ENCODE results near the gene NLGN2. TPM values are rescaled to one million over a fixed set of nuclear protein-coding genes. Genes with fewer than 3 reads are reported as not detected.

Gene NLGN2
- total RNA-seq, 4 donors from 2014 or later, result 5.5 to 9.6 (median 6.4) TPM

DNA sequence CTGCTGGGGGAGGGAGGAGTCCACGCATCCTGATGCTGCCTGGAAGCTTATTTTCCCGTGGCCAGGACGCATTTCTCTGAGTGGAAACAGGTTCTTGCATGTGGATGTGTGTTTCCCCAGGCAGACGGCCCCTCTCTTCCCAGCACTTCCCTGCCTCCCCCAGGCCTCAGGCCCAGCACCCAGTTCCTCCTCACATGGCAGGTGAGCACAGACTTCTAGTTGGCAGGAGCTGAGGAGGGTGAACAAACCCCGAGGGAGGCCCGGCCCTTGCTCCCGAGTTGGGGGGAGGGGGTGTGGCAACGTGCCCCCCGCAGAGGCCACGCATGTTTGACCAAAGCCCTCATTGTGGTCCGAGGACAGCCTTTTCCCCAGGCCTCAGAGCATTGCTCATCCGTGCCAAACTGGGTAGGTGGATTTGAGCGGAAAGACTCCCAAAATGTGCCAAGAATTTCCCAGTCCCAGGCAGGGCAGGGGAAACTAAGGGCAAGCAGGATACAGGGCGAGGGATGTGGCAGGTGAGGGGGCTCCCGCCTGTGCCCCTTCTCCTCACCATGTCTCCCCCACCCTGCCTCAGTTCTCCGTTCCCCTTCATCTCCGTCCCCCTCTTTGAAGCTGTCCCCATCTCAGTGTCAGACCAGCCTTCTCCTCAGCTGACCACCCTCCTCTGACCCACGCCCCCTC lies 11.0 kb downstream of the NLGN2 start:
- intact Hi-C loops (cut with DNase I; ENCODE audit: low total_unique reads), result no loop called here
- no peak for DNase-seq (ENCODE audit: low spot score in 2 of 2)

DNA sequence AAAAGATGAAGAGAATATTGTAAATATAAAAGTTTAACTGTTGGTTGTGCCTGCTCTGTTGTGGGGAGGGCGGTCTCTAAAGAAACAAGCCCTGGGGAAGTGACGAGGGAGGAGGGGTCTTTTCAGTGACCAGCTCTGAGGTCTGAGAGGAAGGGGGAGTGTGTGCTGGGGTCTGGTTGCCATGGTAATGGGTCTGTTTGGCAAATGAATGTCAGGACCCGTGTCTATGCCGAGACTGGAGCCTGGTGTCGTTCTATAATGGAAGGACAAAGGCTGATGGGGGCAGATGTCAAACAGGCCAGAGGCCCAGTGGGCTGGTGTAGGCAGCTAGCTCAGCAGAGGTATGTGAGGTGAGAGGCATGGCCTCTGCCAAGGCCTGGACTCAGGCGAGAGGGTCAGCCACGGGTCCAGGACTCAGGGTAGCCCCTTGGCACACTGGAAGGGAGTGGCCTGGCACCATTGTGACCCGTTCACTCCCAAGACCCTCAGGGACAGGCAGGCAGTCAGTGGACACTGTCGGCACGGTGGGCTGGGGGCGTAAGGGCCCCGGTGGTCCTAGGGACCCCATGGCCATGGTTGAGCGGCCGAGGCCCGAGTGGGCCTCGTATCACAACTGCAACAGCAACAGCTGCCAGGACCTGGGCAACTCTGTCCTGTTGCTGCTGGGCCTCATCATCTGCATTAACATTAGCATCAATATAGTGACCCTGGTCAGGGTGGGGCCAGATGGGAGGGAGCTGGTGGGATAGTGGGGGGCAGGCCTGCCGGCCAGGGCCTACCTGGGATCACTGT lies 12.4 kb downstream of the NLGN2 start, which contains the start of gene SPEM1:
TSS of gene SPEM1 (plus strand) at position 506 of the 792 bp plus-strand sequence. CDS start at position 567, 61 bp downstream.
- no peak within 1 kb of the TSS for H3K4me3 ChIP-seq (ENCODE audit: low read depth, poor library complexity, severe bottlenecking)
- no peak for TF ChIP-seq POLR2A (IDR thresholded peaks at IDR 0.05)
- TF ChIP-seq, protein P1, sequence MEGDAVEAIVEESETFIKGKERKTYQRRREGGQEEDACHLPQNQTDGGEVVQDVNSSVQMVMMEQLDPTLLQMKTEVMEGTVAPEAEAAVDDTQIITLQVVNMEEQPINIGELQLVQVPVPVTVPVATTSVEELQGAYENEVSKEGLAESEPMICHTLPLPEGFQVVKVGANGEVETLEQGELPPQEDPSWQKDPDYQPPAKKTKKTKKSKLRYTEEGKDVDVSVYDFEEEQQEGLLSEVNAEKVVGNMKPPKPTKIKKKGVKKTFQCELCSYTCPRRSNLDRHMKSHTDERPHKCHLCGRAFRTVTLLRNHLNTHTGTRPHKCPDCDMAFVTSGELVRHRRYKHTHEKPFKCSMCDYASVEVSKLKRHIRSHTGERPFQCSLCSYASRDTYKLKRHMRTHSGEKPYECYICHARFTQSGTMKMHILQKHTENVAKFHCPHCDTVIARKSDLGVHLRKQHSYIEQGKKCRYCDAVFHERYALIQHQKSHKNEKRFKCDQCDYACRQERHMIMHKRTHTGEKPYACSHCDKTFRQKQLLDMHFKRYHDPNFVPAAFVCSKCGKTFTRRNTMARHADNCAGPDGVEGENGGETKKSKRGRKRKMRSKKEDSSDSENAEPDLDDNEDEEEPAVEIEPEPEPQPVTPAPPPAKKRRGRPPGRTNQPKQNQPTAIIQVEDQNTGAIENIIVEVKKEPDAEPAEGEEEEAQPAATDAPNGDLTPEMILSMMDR (IDR thresholded peaks at IDR 0.05), result no peak
- intact Hi-C loops (cut with DNase I; ENCODE audit: low total_unique reads), result loop anchor here (10.0 kb wide), 1 partner anchor 55 kb away; no protein-coding TSS in a partner anchor
- WGBS, 2 donors, result 74 to 85% methylated on average over 9 to 17 of the region's 17 CpGs
- DNase-seq (ENCODE audit: low spot score in 2 of 2), result no peak

More for the DNA sequence above, 11.0 kb downstream of the NLGN2 start:
- H3K4me3 ChIP-seq (ENCODE audit: low read depth, poor library complexity, severe bottlenecking), result no peak overlapping the region
- no peak for TF ChIP-seq POLR2A (IDR thresholded peaks at IDR 0.05)
- TF ChIP-seq, protein P1 (IDR thresholded peaks at IDR 0.05), result no peak
- WGBS, 2 donors, result 71 to 72% methylated on average over 13 to 18 of the region's 18 CpGs

DNA sequence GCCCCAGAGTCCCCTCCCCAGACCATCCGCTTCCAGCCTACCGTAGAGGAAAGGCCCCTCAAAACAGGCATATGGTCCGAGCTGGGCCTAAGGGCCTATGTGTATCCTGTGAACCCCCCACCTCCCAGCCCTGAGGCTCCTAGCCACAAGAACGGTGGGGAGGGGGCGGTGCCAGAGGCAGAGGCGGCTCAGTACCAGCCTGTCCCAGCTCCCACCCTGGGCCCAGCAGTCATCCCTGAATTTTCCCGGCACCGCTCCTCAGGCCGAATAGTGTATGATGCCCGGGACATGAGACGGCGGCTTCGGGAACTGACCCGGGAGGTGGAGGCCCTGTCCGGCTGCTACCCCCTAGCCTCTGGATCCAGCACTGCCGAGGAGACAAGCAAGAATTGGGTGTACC lies 13.5 kb downstream of the NLGN2 start:
- 93 to 95% methylated on average over 16 of the region's 16 CpGs for WGBS, 2 donors
- intact Hi-C loops (cut with DNase I; ENCODE audit: low total_unique reads), result loop anchor here (10.0 kb wide), 1 partner anchor 56 kb away; no protein-coding TSS in a partner anchor

DNA sequence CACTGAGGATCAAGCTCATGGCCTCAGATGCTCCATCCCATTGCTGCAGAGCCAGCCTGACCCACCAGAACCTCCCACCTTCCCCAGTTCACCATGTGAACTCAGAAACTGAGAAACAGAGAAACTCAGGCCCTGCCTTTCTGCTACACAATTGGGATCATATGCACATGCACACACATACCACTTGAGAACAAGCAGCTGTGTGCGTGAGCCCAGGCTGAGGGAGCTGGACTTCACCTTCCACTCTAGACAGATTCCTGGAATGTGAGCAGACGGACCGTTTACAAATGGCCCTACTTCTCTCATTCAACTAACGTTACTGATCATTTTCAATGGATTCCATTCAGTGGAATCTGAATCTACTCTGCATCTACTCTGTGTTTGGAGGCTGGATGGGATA lies 16.0 kb downstream of the NLGN2 start:
- intact Hi-C loops (cut with DNase I; ENCODE audit: low total_unique reads), result loop anchor here (10.0 kb wide), 1 partner anchor 59 kb away; no protein-coding TSS in a partner anchor
- no peak overlapping the region for H3K4me3 ChIP-seq (ENCODE audit: low read depth, poor library complexity, severe bottlenecking)
- 68 to 76% methylated on average over 4 of the region's 4 CpGs for WGBS, 2 donors
- TF ChIP-seq, protein P1 (IDR thresholded peaks at IDR 0.05), result no peak
- no peak for TF ChIP-seq POLR2A (IDR thresholded peaks at IDR 0.05)
- no peak for DNase-seq (ENCODE audit: low spot score in 2 of 2)

More for the DNA sequence above, 13.5 kb downstream of the NLGN2 start:
- TF ChIP-seq, protein P1 (IDR thresholded peaks at IDR 0.05), result no peak
- no peak for DNase-seq (ENCODE audit: low spot score in 2 of 2)
- no peak overlapping the region for H3K4me3 ChIP-seq (ENCODE audit: low read depth, poor library complexity, severe bottlenecking)

DNA sequence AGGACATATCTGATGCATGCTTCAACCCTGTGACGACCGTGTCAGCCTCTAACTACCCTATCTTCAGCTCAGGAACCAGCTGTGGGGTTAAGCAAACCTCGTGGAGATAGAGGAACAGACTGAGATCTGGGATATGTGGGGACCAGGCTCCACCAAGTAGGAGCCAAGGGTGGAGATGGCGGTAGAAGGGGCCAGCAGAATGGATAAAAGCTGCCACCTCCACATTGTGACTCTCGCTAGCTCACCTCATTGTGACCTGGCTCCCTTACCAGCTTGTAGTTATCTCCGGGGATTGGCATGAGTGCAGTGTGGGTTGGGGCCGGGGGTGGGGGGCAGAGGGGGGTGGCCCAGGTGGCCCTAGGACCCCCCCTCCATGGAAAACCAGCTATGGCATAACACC lies 17.7 kb downstream of the NLGN2 start, which contains the start of gene SPEM2:
TSS of gene SPEM2 (plus strand) at position 301 of the 400 bp plus-strand sequence. CDS start at position 374, 73 bp downstream.
- intact Hi-C loops (cut with DNase I; ENCODE audit: low total_unique reads), result loop anchor here (10.0 kb wide), 1 partner anchor 61 kb away; no protein-coding TSS in a partner anchor
- no peak for TF ChIP-seq POLR2A (IDR thresholded peaks at IDR 0.05)
- TF ChIP-seq, protein P1 (IDR thresholded peaks at IDR 0.05), result no peak
- 83 to 92% methylated on average over 7 of the region's 7 CpGs for WGBS, 2 donors
- no peak within 1 kb of the TSS for H3K4me3 ChIP-seq (ENCODE audit: low read depth, poor library complexity, severe bottlenecking)
- no peak for DNase-seq (ENCODE audit: low spot score in 2 of 2)
